Ovary (tissue), 9 donors: Measurements from ENCODE around the gene MAMLD1. TPM values are rescaled to one million over a fixed set of nuclear protein-coding genes. Genes with fewer than 3 reads are reported as not detected.

Source experiments
- DNase-seq, 5 donors: peaks; one replicate each; pipeline ENCODE4 v3.0.0-alpha.2; 2019 to 2020
- H3K27ac ChIP-seq, 2 donors: fragments of 200-600 bp; one replicate each; pipeline versions ENCODE4 v1.5.1 to v1.8.0; 2019 to 2022
- H3K27me3 ChIP-seq: fragments of 200-600 bp; one replicate; pipeline ENCODE4 v1.8.0; 2022
- H3K36me3 ChIP-seq: fragments of 200-600 bp; sonication (generic); one replicate; pipeline ENCODE4 v1.5.1; 2019
- H3K4me1 ChIP-seq: one replicate; pipeline ENCODE4 v1.8.1; 2013; ENCODE audit warnings: mild to moderate bottlenecking, moderate library complexity; ENCODE audit not compliant: insufficient read depth
- H3K4me3 ChIP-seq: fragments of 200-600 bp; sonication (generic); one replicate; pipeline ENCODE4 v1.5.1; 2017
- H3K9me3 ChIP-seq, 2 donors: fragments of 200-600 bp in 1 of 2; sonication (generic) in 1 of 2; one replicate each; pipeline versions ENCODE4 v1.5.1 to v1.8.1; 2013 to 2019; ENCODE audit warnings: mild to moderate bottlenecking in 1 of 2, moderate library complexity in 1 of 2
- EP300 ChIP-seq: sonication (generic); formaldehyde crosslinking; IDR thresholded peaks from one replicate; pipeline ENCODE4 v1.6.1; 2017; ENCODE audit warnings: antibody characterized with exemption
- POLR2A ChIP-seq: fragments of 450-650 bp; IDR thresholded peaks from one replicate; pipeline ENCODE4 v1.6.1; 2017; ENCODE audit warnings: antibody characterized with exemption, mild to moderate bottlenecking, moderate library complexity
- WGBS, 3 donors: extraction: QIAGEN DNeasy Blood & Tissue Kit in 1 of 3; methylation state at CpG; one replicate each; pipeline versions ENCODE4 v1.1.5 to v1.1.7; 2013 to 2017; 5-methylcytosine and 5-hydroxymethylcytosine counted together
- intact Hi-C, 4 donors: fragments of 100-400 bp; cut with DNase I; formaldehyde crosslinking; loops; one replicate each; pipeline versions ENCODE4 v1.11.0 to v1.15.1; 2022 to 2023
- polyA plus RNA-seq, 2 donors: library from polyadenylated mRNA; stranded (reverse); fragments of 200-250 nt in 1 of 2; fragments of 350-450 nt in 1 of 2; fragmentation: Illumina TruSeq in 1 of 2; extraction: RNeasy Lipid Tissue Mini Kit (QIAGEN cat#74804) in 1 of 2; gene quantifications; one replicate each; pipeline ENCODE4 v1.2.3, GENCODE V29; 2013 to 2014
- total RNA-seq, 7 donors: library from RNA; depleted of rRNA in 2 of 7; stranded (reverse); fragments of >200 nt in 2 of 7; fragmentation: NEBNext Ultra II Directional in 3 of 7; extraction: Animal tissue kit (Norgen Biotek cat#: 25700) in 3 of 7; gene quantifications; one replicate each; pipeline versions ENCODE4 v1.1.0 to v1.2.4, GENCODE V29; 2016 to 2023
- TF ChIP-seq, protein P1 (sequence below), 3 donors: fragments of 450-650 bp in 2 of 3; fragments of 200-600 bp in 1 of 3; IDR thresholded peaks; one replicate each; pipeline versions ENCODE4 v1.5.1 to v1.8.0; 2016 to 2022; ENCODE audit warnings: antibody characterized with exemption in 3 of 3, mild to moderate bottlenecking in 1 of 3
- donor health status: DM: no; HTN: no; CAD: no; lungs with moderate emphysema.
- donor health status: DM: no; HTN: no; CAD: no.
- donor health status: Bipolar disorder and iron deficiency.
- donor health status: DM: yes; HTN: yes; CAD: no.
- donor health status: DM: no; HTN: no; CAD: no.
- donor health status: DM: yes; HTN: yes; CAD: no.

Gene MAMLD1
- total and polyA plus RNA-seq, 9 donors: 7.1 to 37.9 (median 20.7) TPM

DNA sequence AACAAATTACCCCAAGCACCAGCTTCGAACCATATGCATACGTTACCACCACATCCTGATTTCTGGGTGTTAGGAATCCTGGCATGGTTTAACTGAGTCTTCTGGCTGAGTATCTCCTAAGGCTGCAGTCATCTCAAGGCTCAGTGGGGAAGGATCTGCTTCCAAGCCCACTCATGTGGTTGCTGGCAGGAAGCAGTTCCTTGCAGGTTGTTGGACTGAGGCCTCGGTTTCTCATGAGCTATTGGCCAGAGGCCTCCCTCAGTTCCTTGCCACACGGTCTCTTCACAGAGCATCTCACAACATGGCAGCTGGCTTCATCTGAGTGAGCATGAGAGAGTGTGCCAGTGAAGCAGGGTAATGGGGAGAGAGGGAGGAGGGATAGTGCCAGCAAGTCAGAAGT lies 109.2 kb downstream of the MAMLD1 start:
- intact Hi-C loops: no loop called here
- Histone ChIP-seq H3K27me3 (no peaks in the 10 kb centered on the region), H3K27ac (no peak overlapping the region), H3K4me1 (peaks cover 8% of the 10 kb centered on the region), H3K36me3 (no peaks in the 10 kb centered on the region), H3K9me3 (no peaks in the 10 kb centered on the region), H3K4me3 (no peak overlapping the region)
- 72 to 84% (median 81%) methylated on average over 4 of the region's 4 CpGs for WGBS, 3 donors
- TF ChIP-seq, protein P1, sequence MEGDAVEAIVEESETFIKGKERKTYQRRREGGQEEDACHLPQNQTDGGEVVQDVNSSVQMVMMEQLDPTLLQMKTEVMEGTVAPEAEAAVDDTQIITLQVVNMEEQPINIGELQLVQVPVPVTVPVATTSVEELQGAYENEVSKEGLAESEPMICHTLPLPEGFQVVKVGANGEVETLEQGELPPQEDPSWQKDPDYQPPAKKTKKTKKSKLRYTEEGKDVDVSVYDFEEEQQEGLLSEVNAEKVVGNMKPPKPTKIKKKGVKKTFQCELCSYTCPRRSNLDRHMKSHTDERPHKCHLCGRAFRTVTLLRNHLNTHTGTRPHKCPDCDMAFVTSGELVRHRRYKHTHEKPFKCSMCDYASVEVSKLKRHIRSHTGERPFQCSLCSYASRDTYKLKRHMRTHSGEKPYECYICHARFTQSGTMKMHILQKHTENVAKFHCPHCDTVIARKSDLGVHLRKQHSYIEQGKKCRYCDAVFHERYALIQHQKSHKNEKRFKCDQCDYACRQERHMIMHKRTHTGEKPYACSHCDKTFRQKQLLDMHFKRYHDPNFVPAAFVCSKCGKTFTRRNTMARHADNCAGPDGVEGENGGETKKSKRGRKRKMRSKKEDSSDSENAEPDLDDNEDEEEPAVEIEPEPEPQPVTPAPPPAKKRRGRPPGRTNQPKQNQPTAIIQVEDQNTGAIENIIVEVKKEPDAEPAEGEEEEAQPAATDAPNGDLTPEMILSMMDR (IDR thresholded peaks at IDR 0.05): no peak
- TF ChIP-seq EP300: no peak
- TF ChIP-seq POLR2A: no peak
- no peak for DNase-seq

DNA sequence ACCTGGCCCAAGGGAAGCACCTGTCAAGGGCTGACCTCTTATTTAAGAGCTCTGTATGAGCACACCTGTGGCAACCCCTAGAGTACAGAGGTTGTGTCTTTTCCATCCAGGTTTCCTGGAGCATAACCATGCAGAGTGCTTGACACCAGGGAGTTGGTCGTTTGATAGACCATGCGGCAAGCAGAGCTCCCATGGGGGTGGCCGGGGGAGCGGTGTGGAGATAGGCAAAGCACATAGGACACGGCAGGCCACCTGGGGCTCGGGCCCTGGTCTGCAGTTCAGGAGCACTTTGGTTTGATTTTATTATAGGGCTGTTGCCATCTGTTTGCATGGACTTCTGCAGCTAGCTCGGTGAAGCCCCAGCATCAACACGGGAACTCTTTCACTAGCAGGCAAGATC lies 110.3 kb downstream of the MAMLD1 start:
- no peak for TF ChIP-seq POLR2A
- no peak for TF ChIP-seq EP300
- TF ChIP-seq, protein P1 (IDR thresholded peaks at IDR 0.05): no peak
- H3K27me3 ChIP-seq: no peaks in the 10 kb centered on the region
- no peak overlapping the region for H3K27ac ChIP-seq
- DNase-seq: no peak
- no peaks in the 10 kb centered on the region for H3K9me3 ChIP-seq
- 80 to 87% (median 85%) methylated on average over 8 of the region's 8 CpGs for WGBS, 3 donors
- no peak overlapping the region for H3K4me3 ChIP-seq
- H3K4me1 ChIP-seq: peaks cover 14% of the 10 kb centered on the region
- H3K36me3 ChIP-seq: no peaks in the 10 kb centered on the region
- intact Hi-C loops: no loop called here

DNA sequence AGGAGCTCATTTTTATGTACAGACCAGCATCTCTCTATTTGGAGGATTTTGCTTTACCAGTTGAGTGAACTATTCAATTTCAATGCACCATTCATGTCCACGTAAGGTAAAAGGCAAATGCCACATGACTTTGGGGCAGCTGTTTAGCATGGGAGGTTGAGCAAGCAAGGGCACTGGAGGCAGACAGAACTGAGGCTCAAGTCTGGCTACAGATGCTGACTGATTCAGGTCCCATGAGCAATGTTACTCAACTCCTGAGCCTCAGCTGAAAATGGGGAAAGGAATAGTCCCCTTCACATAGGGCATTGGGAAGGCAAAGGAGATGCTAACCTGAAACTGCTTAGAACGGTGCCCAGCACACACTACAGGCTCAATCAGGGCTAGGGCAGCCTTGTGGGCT lies 112.3 kb downstream of the MAMLD1 start:
- Histone ChIP-seq H3K4me3 (no peak overlapping the region), H3K27ac (no peak overlapping the region), H3K27me3 (no peaks in the 10 kb centered on the region), H3K36me3 (no peaks in the 10 kb centered on the region), H3K9me3 (no peaks in the 10 kb centered on the region), H3K4me1 (peaks cover 11% of the 10 kb centered on the region)
- intact Hi-C loops: loop anchor here in 1 of 4 donors (5.0 kb wide), 1 partner anchor 113 kb away; the partner anchor contains the start of gene MAMLD1
- TF ChIP-seq EP300: no peak
- no peak for TF ChIP-seq POLR2A
- TF ChIP-seq, protein P1 (IDR thresholded peaks at IDR 0.05): no peak
- WGBS, 3 donors: 61 to 86% (median 62%) methylated on average over 2 of the region's 2 CpGs
- DNase-seq: no peak

DNA sequence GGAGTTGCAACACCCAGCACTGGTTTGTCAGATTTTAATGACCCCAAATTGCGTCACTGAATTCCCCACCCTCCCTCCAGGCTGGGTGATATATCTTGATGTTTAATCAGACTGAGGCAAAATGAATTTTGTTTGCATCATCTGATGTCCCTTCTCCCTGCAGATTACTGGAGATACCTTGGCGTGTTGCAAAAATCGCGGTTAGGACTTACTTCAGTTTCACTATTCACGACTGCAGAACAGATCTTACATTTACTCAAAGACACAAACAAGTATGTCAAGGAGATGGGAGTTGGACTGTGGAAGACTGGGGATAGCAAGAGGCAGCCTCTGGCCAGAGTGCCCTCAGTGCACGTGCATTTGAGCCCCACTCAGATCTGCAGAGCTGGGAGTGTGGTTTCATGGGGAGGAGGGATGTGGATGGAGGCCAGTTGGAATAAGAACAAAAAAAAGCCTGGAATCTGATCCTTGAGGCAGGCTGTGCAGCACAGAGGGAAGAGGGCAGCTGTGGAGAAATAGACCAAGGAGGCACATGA lies 113.1 kb downstream of the MAMLD1 start:
- no peak overlapping the region for H3K4me3 ChIP-seq
- no peaks in the 10 kb centered on the region for H3K9me3 ChIP-seq
- intact Hi-C loops: loop anchor here in 1 of 4 donors (5.0 kb wide), 1 partner anchor 114 kb away; the partner anchor contains the start of gene MAMLD1
- 46 to 53% (median 46%) methylated on average over 6 of the region's 6 CpGs for WGBS, 3 donors
- DNase-seq: peak in 1 of 5 donors; percentile 33
- TF ChIP-seq, protein P1 (IDR thresholded peaks at IDR 0.05): no peak
- TF ChIP-seq POLR2A (no peak), EP300 (no peak)
- H3K4me1 ChIP-seq: peaks cover 11% of the 10 kb centered on the region
- no peaks in the 10 kb centered on the region for H3K36me3 ChIP-seq
- no peaks in the 10 kb centered on the region for H3K27me3 ChIP-seq
- H3K27ac ChIP-seq: no peak overlapping the region
